HCT116 (cell line): ENCODE results near the gene PALMD. TPM values are rescaled to one million over a fixed set of nuclear protein-coding genes. Genes with fewer than 3 reads are reported as not detected.

Experiments
- ATAC-seq: fragments of 200-7000 bp; cut with Tn5 transposase; 2 replicates; pipeline ENCODE4 v1.9.1; 2020; ENCODE audit warnings: mild to moderate bottlenecking, moderate library complexity
- BruUV-seq: library from RNA; stranded (reverse); fragments of 400-500 nt; replicated peaks from 2 replicates; lab custom pipeline; 2021; lab: Mats Ljungman, UMichigan
- CTCF ChIA-PET: fragments of 300-600 bp; sonication (Branson Sonifier 250); formaldehyde crosslinking; loops from one replicate; lab custom pipeline; 2021; ENCODE audit warnings: antibody characterized with exemption; lab: Charles Lee
- POLR2A ChIA-PET: fragments of 300-600, 350-600 bp; sonication (Branson Sonifier 250); formaldehyde crosslinking; loops from one replicate; lab custom pipeline; 2021; ENCODE audit warnings: antibody characterized with exemption; lab: Charles Lee
- RAD21 ChIA-PET, 2 experiments: fragments of 300-600 bp; sonication (Branson Sonifier 250); formaldehyde crosslinking; loops; one replicate each; lab custom pipeline; 2023; ENCODE audit warnings: low total read pairs in 2 of 2; ENCODE audit not compliant: uncharacterized antibody in 2 of 2, unreplicated experiment in 2 of 2, low non-redundant PET in 1 of 2; lab: Charles Lee
- DNase-seq: peaks from one replicate; pipeline ENCODE4 v3.0.0-alpha.2; 2010; ENCODE audit warnings: low read depth, low spot score
- H2AFZ ChIP-seq: fragments of 200-600 bp; shearing (Covaris generic), sonication (generic); 2 replicates; pipeline ENCODE4 v1.6.1; 2017; ENCODE audit warnings: low read depth, mixed run types, mixed read lengths, antibody characterized with exemption, low read length; ENCODE audit not compliant: poor library complexity, severe bottlenecking
- H3K27ac ChIP-seq: 2 replicates; pipeline ENCODE4 v1.5.1; 2012; ENCODE audit warnings: low read depth, low read length
- H3K27me3 ChIP-seq: fragments of 200-600 bp; sonication (generic); 2 replicates; pipeline ENCODE4 v1.6.1; 2016; ENCODE audit warnings: mixed run types, low read length, mixed read lengths; ENCODE audit not compliant: insufficient read depth
- H3K36me3 ChIP-seq, 2 experiments: fragments of 200-500 bp in 1 of 2; fragments of 200-600 bp in 1 of 2; sonication (Bioruptor generic) in 1 of 2; sonication (generic) in 1 of 2; 2 replicates each; pipeline versions ENCODE4 v1.5.1 to v1.6.1; 2014 to 2016; ENCODE audit warnings: low read length in 2 of 2, inconsistent platforms in 1 of 2, mixed read lengths in 1 of 2, mixed run types in 1 of 2; ENCODE audit not compliant: insufficient read depth in 2 of 2, control insufficient read depth in 1 of 2
- H3K4me1 ChIP-seq, 2 experiments: fragments of 200-600 bp in 1 of 2; sonication (generic) in 1 of 2; 2 replicates each; pipeline versions ENCODE4 v1.5.1 to v1.6.1; 2012 to 2017; ENCODE audit warnings: low read length in 2 of 2, inconsistent platforms in 1 of 2, mild to moderate bottlenecking in 1 of 2, mixed read lengths in 1 of 2, mixed run types in 1 of 2, moderate library complexity in 1 of 2; ENCODE audit not compliant: insufficient read depth in 2 of 2, control insufficient read depth in 1 of 2
- H3K4me2 ChIP-seq: fragments of 200-600 bp; sonication (generic); 2 replicates; pipeline ENCODE4 v1.6.1; 2017; ENCODE audit warnings: mixed run types, low read length, mixed read lengths
- H3K4me3 ChIP-seq, 2 experiments: fragments of 200-600 bp in 1 of 2; sonication (generic) in 1 of 2; replicated peaks in 1 of 2; 2 replicates each; pipeline ENCODE4 v1.5.1; 2011 to 2016; ENCODE audit warnings: low read length in 2 of 2, control low read depth in 1 of 2, low read depth in 1 of 2, mild to moderate bottlenecking in 1 of 2, mixed read lengths in 1 of 2, mixed run types in 1 of 2
- H3K79me2 ChIP-seq: fragments of 200-600 bp; sonication (generic); 2 replicates; pipeline ENCODE4 v1.6.1; 2017; ENCODE audit warnings: mild to moderate bottlenecking, mixed run types, low read length, moderate library complexity, mixed read lengths; ENCODE audit not compliant: insufficient read depth
- H3K9ac ChIP-seq: fragments of 200-600 bp; sonication (generic); 2 replicates; pipeline ENCODE4 v1.6.1; 2016; ENCODE audit warnings: low read length, mixed read lengths
- H3K9me2 ChIP-seq: fragments of 200-600 bp; sonication (generic), shearing (Covaris generic); 2 replicates; pipeline ENCODE4 v1.6.1; 2017; ENCODE audit warnings: mixed run types, mild to moderate bottlenecking, moderate library complexity; ENCODE audit not compliant: insufficient read depth
- H3K9me3 ChIP-seq, 2 experiments: fragments of 200-500 bp in 1 of 2; fragments of 200-600 bp in 1 of 2; sonication (Bioruptor generic) in 1 of 2; sonication (generic) in 1 of 2; 2 replicates each; pipeline ENCODE4 v1.6.1; 2014 to 2017; ENCODE audit warnings: low read length in 2 of 2, mixed read lengths in 2 of 2, inconsistent platforms in 1 of 2, low read depth in 1 of 2, mild to moderate bottlenecking in 1 of 2, mixed run types in 1 of 2, moderate library complexity in 1 of 2; ENCODE audit not compliant: control insufficient read depth in 1 of 2, insufficient read depth in 1 of 2
- H4K20me1 ChIP-seq: fragments of 200-600 bp; sonication (generic), shearing (Covaris generic); 2 replicates; pipeline ENCODE4 v1.6.1; 2017; ENCODE audit warnings: mixed run types, mild to moderate bottlenecking, moderate library complexity; ENCODE audit not compliant: insufficient read depth
- CBX3 ChIP-seq: IDR thresholded peaks from 2 replicates; pipeline ENCODE4 v1.6.1; 2012; ENCODE audit warnings: low read depth
- CTCF ChIP-seq, 3 experiments: fragments of 200-600 bp in 1 of 3; sonication (generic) in 1 of 3; IDR thresholded peaks in 2 of 3; conservative IDR thresholded peaks in 1 of 3; 2 replicates each; pipeline ENCODE4 v1.5.1; 2012 to 2017; ENCODE audit warnings: low read depth in 2 of 3, low read length in 2 of 3, antibody characterized with exemption in 1 of 3, borderline replicate concordance in 1 of 3, control low read depth in 1 of 3, mild to moderate bottlenecking in 1 of 3, mixed read lengths in 1 of 3, mixed run types in 1 of 3, moderate library complexity in 1 of 3; ENCODE audit not compliant: insufficient read depth in 1 of 3
- EGR1 ChIP-seq: IDR thresholded peaks from 2 replicates; pipeline ENCODE4 v1.6.1; 2012; ENCODE audit warnings: low read depth
- ELF1 ChIP-seq: IDR thresholded peaks from 2 replicates; pipeline ENCODE4 v1.6.1; 2012; ENCODE audit warnings: low read depth, borderline replicate concordance
- EZH2phosphoT487 ChIP-seq: fragments of 200-600 bp; IDR thresholded peaks from 2 replicates; pipeline ENCODE4 v1.6.1; 2018; ENCODE audit warnings: antibody characterized with exemption, borderline replicate concordance
- FOSL1 ChIP-seq: IDR thresholded peaks from 2 replicates; pipeline ENCODE4 v1.6.1; 2012; ENCODE audit warnings: low read depth
- POLR2A ChIP-seq: IDR thresholded peaks from 2 replicates; pipeline ENCODE4 v1.7.0; 2011; ENCODE audit warnings: borderline replicate concordance; ENCODE audit not compliant: insufficient read depth, insufficient read length; ENCODE audit errors: extremely low read depth
- POLR2AphosphoS5 ChIP-seq: IDR thresholded peaks from 2 replicates; pipeline ENCODE4 v1.6.1; 2011; ENCODE audit warnings: mild to moderate bottlenecking, low read depth, low read length, moderate library complexity
- RAD21 ChIP-seq: IDR thresholded peaks from 2 replicates; pipeline ENCODE4 v1.6.1; 2012; ENCODE audit warnings: low read depth, mild to moderate bottlenecking
- SP1 ChIP-seq: IDR thresholded peaks from 2 replicates; pipeline ENCODE4 v1.6.1; 2012; ENCODE audit warnings: low read depth
- TCF7L2 ChIP-seq: IDR thresholded peaks from 2 replicates; pipeline ENCODE4 v1.7.0; 2011; ENCODE audit warnings: borderline replicate concordance, inconsistent platforms; ENCODE audit not compliant: insufficient read depth, insufficient read length; ENCODE audit errors: extremely low read depth
- YY1 ChIP-seq: IDR thresholded peaks from 2 replicates; pipeline ENCODE4 v1.6.1; 2011; ENCODE audit warnings: low read length, low read depth, moderate library complexity, mild to moderate bottlenecking; ENCODE audit not compliant: insufficient replicate concordance; ENCODE audit errors: extremely low read depth
- ZFX ChIP-seq: fragments of 450-650 bp; IDR thresholded peaks from 2 replicates; pipeline ENCODE4 v1.6.1; 2017
- ZNF274 ChIP-seq: fragments of 200-500 bp; sonication (Bioruptor generic); IDR thresholded peaks from 2 replicates; pipeline ENCODE4 v1.6.1; 2014; ENCODE audit warnings: mild to moderate bottlenecking, low read depth, low read length, inconsistent platforms
- intact Hi-C: fragments of 100-400 bp; cut with micrococcal nuclease; formaldehyde crosslinking; loops from 2 replicates; pipeline ENCODE4 v1.10.0; 2022
- total RNA-seq: library from RNA; stranded (reverse); gene quantifications from one replicate; pipeline ENCODE4 v1.2.1, GENCODE V29; 2021; ENCODE audit not compliant: unreplicated experiment
- TF ChIP-seq, protein P1 (sequence below): IDR thresholded peaks from 2 replicates; pipeline ENCODE4 v1.6.1; 2012

PALMD gene
- total RNA-seq, 1 experiment from 2014 or later, result 0.12 TPM

GRCh38 chr1:99655376-99655775 is 9.5 kb downstream of the PALMD start:
- ATAC-seq (no peak), DNase-seq (no peak)
- ChIA-PET POLR2A (no interaction called here), CTCF (interaction anchor here (1.3 kb wide), 1 partner anchor 10 kb away, joined by 3 read pairs; the partner anchor contains the start of gene PALMD), RAD21 (no interaction called here)
- Histone ChIP-seq H3K36me3 (no peaks in the 10 kb centered on the region), H3K27ac (no peak overlapping the region), H3K4me3 (no peak overlapping the region), H3K9ac (no peak overlapping the region), H3K27me3 (no peaks in the 10 kb centered on the region), H3K79me2 (no peaks in the 10 kb centered on the region), H3K9me3 (no peaks in the 10 kb centered on the region), H3K4me1 (no peaks in the 10 kb centered on the region), H3K4me2 (no peak overlapping the region), H2AFZ (no peak overlapping the region), H3K9me2 (no peaks in the 10 kb centered on the region), H4K20me1 (no peaks in the 10 kb centered on the region)
- no TSS peak for BruUV-seq
- intact Hi-C loops, result no loop called here
- no peak for TF ChIP-seq FOSL1
- no peak for TF ChIP-seq SP1
- TF ChIP-seq POLR2AphosphoS5, result no peak
- TF ChIP-seq RAD21, result no peak
- no peak for TF ChIP-seq CTCF (IDR thresholded peaks at IDR 0.05 in 2 of 3, conservative IDR thresholded peaks at IDR 0.05 in 1 of 3; ENCODE audit: borderline replicate concordance in 1 of 3, insufficient read depth in 1 of 3, low read depth in 2 of 3, low read length in 2 of 3)
- no peak for TF ChIP-seq ELF1
- TF ChIP-seq, protein P1, sequence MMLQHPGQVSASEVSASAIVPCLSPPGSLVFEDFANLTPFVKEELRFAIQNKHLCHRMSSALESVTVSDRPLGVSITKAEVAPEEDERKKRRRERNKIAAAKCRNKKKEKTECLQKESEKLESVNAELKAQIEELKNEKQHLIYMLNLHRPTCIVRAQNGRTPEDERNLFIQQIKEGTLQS, result no peak
- no peak for TF ChIP-seq CBX3
- TF ChIP-seq ZFX, result no peak
- TF ChIP-seq EZH2phosphoT487, result no peak
- TF ChIP-seq TCF7L2, result no peak
- TF ChIP-seq YY1, result no peak
- TF ChIP-seq ZNF274, result no peak
- no peak for TF ChIP-seq EGR1
- TF ChIP-seq POLR2A, result no peak
